Islet of Langerhans (tissue), 1 donor: ENCODE measurements around the gene QPCTL.
"Not testable (repeated sequence)": the region's sequence is repeated elsewhere in the genome, so short reads cannot be mapped to it uniquely, and the experiment has no call there.

ENCODE experiments used
- FAIRE-seq: peaks from one replicate; lab custom pipeline; 2011; peaks lifted over from hg19 to GRCh38; lab: Jason Lieb, UNC

The QPCTL gene

DNA sequence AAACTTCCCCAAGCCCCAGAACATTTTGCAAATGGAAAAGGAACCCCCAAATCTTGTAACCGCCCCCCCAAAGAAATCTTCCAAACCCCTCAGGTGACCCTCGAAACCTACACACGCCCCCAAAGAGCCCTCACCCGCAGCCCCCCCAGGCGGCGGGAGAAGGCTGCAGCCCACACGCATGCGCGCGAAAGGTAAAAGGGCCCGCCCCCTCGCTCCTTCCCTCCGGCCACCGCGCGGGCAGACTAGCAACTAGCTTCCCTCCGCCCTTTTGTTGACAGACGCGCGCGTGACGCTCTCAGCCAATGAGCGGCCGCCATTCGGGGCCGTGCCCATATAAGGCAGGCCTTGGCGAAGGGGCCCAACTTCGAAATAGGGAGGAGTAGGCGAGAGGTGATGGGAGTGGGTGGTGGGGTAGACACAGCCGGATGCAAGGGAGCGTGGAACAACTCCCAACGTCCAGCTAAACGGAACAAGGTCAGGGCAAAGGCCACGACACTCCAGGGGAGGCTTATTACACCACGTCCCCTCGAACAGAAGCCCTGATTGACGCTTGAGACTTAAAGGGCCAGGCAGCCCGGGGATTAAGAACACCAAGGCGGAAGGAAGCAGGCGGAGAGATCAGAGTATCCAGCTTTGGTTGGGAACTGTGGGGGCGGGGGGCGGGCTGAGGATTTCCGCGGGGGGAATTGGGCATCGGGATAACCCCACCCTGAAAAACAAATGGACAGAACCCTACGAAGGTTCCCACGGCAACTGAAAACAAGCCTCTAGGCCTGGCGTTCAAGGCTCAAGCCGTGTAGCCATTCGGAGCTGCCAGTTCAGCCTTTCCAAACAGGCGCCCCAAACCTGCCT lies 24.9 kb downstream of the QPCTL start:
- peak; percentile 81 for FAIRE-seq

DNA sequence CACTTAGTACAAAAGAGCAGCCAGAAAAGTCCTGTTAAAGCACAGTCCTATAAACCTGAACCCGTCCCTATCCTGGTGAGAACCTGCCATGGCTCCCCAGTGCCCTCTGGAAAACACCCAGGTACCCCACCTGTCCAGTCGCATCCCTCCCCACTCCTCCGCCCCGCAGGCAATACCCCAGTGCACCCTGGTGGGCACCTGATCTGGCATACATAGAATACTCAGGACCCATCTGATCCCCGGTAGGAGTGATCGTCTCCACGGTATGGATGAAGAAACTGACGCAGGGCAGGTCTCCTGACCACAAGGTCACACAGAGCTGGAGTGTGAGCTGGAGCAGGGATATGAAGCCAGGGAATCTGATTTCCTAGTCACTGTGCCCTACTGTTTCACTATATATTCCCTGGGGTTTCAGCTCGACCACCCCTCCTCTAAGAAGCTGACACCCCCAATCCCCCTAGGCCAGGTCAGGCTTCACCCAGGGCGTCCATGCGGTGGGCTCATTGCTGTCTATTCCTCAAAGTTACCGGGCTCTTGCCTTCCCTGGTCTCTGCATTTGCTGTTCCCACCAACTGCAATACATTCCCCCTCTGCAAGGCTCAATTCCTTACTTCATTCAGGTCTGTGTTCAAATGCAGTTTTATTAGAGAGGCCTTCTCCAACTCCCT lies 25.7 kb downstream of the QPCTL start:
- FAIRE-seq, result no peak

DNA sequence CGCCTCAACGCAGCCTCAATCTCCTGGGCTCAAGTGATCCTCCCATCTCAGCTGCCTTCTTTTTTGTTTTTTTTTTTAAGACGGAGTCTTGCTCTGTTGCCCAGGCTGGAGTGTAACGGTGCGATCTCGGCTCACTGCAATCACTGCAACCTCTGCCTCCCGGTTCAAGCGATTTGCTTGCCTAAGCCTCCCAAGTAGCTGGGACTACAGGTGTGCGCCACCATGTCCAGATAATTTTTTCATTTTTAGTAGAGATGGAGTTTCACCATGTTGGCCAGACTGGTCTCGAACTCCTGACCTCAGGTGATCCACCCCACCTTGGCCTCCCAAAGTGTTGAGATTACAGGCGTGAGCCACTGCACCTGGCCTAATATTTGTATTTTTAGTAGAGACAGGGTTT lies 27.6 kb downstream of the QPCTL start:
- not testable (repeated sequence) for FAIRE-seq

DNA sequence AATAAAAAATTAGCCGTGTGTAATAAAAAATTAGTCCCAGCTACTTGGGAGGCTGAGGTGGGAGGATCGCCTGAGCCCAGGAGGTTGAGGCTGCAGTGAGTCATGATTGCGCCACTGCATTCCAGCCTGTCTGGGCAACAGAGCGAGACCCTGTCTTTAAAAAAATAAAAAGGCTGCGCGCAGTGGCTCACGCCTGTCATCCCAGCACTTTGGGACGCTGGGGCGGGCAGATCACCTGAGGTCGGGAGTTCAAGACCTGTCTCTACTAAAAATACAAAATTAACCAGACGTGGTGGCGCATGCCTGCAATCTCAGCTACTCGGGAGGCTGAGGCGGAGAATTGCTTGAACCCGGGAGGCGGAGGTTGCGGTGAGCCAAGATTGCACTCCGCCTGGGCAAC lies 36.2 kb downstream of the QPCTL start:
- not testable (repeated sequence) for FAIRE-seq

DNA sequence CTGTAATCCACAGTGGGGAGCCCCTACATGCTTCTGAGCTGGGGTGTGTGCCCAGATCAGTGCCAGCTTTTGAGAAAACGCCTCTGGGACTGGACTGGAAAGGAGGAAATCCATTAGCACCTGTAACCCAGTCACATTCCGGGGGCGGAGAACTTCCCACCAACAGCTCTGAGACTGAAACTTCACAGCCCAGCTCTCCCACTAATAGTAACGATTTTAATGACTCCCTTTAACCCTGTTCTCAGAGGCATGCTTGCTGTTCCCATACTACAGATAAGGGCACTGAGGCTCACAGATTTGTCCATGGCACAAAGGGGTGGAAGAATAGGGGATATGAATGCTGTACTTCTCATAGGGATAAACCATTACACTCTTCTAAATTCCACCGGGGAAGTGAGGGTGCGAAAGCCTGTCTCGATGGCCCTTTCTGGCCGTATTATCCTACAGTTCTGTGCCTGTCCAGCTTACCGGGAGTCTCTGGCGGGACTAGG lies 37.4 kb downstream of the QPCTL start:
- no peak for FAIRE-seq

DNA sequence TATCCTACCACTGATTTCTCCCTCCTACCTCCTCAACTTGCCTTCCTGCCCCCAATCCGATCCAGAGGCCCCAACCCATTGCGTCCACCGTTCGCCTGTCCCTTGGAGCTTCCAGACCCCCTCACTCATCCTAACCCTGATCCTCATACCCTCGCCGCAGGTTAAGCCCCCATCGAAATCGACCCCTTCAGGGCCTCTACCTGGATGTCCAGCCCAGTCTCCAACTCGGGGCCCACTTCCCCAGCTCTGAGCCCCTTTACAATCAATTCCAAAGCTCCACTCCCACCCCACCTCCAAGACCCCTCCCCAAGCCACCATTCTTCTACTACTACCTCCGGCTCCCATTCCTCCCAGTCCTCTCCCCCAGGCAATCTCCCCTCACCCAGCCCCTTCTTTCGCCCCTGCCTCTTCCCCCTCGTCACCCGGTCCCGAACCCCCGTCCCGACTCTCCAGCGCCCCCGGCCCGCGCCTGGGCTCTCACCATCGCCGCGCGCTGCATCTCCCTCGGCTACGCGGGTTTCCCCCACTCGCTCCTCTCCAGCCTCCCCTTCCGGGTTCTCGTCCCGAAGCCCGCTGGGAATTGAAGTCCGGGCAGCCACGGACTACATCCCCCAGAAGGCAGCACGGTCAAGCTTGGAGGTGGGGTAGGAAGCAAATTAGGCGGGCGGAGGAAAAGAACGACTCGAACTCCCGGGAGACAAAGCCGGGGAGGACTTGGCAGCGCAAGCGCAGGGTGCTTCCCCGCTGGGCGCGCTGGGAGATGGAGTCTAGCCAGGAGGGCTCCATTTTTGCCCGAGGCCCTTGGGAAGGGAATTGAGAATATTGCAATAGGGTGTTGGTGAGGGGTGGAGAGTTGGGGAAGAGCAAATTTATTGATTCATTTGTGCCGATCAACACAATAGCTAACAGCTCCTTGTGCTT lies 38.2 kb downstream of the QPCTL start, which contains the start of gene FBXO46:
Gene FBXO46, minus strand, starts transcription at position 529 of the 921 bp plus-strand sequence. CDS start 17,401 bp downstream, outside the sequence.
- peak; percentile 93 for FAIRE-seq

DNA sequence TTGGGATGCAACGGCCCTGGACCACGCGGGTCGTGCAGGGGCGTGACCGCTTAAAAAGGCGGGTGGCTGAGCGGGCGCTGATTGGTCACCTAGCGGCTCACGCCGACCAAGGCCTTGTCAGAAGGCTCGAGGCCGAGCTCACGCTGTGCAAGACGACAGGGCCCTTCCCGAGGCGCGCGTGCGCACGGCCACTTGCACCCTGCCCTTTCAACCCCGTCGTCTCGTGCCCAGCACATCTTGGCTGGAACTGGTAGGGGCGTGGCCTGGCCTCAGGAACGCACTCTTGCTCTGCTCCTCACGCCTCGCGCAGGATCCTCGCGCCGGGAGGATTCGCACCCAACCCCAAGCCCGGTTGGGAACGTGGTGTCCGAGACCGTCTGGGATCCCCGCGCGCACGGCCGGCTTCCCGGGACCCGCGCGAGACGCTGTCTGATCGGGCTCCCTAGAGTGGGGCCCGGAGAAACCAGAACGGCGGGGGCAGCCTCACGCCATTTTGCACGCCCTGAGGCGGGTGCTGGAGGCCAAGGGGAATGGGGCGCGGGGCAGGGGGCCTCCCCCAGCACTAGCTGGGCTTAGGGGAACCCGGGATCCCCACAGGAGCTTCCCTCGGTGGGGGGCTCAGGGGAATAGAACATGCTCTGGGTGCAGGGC lies 40.8 kb downstream of the QPCTL start, which contains the start of gene MEIOSIN:
Gene MEIOSIN, plus strand, starts transcription at position 280 of the 651 bp plus-strand sequence. CDS start 1,938 bp downstream, outside the sequence.
- no peak for FAIRE-seq

DNA sequence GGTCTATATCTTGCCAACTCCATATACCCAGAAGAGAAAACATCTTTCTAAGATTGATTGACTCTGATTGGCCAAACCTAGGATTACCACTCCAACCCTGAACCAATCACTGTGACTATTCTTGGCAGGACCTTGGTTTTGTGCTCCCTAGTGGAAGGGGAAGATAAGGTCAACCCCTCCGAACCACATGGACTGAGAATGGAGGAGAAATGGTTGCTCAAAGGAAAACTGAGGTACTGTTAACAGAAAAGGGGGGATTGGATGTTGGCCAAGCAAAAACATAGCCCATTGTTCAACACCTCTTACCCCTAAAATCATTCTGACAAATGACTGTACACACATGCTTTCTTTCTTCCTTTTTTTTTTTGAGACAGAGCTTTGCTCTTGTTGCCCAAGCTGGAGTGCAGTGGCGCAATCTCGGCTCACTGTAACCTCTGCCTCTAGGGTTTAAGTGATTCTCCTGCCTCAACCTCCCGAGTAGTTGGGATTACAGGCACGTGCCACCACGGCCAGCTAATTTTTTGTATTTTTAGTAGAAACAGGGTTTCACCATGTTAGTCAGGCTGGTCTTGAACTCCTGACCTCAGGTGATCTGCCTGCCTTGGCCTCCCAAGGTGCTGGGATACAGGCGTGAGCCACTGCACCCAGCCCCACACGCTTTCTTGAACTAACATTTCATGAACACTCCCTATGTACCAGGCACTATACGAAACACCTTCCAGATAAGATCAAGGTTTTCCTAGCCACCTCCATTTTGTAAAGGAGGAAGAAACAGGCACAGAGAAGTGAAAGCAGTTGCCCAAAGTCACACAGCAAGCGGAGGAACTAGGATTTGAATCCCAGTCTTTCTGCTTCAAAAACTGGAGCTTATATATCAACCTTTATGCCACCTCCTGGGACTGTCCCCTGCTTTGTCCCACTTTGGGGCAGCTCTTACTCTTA lies 47.3 kb downstream of the QPCTL start:
- FAIRE-seq, result no peak

DNA sequence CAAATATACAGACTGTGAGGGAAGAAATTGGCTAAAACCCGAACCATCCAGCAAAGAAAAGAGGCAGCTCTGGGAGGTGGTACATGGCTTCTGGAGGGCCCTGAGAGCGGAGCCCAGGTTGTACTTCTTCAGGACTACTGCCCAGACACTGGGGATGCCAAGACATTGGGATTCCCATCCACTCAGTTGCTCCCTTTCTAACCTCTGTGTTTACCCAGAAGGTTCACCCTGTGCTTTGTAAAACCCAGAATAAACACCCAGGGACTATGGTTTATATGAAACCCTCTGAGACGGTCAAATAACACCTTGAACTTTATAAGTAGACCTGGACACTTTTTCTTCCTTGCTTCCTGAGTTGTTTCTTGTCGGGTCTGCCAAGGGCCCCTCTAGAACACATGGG lies 50.5 kb downstream of the QPCTL start:
- no peak for FAIRE-seq

DNA sequence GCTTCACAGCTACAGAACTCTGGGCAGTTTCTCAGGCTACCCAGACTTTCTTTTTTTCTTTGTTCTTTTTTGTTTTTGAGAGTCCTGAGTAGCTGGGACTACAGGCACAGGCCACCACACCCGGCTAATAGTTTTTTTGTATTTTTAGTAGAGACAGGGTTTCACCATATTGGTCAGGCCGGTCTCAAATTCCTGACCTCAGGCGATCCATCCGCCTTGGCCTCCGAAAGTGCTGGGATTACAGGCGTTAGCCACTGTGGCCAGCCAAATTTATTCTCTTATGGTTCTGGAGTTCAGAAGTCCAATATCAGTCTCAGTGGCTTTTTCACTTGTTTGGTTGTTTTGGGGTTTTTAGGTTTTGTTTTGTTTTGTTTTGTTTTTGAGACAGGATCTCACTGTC lies 53.1 kb downstream of the QPCTL start:
- FAIRE-seq, result no peak

DNA sequence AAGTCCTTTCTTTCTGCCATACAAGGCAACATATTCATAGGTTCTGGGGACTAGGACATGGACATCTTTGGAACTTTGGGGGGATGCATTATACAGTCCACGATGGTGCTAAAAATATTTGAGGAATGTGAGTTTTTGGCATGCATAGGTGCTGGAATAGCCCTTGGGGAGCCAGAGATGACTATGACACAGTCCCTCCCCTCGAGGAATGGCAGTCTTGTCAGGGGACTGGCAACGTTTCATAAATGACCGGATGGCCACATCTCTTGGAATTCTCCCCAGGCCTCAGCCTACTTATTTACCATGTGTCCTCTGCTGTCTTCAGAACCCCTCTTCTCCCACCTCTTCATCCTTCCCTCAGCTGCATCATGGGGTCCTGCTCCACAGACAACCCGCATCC lies 54.4 kb downstream of the QPCTL start:
- no peak for FAIRE-seq

DNA sequence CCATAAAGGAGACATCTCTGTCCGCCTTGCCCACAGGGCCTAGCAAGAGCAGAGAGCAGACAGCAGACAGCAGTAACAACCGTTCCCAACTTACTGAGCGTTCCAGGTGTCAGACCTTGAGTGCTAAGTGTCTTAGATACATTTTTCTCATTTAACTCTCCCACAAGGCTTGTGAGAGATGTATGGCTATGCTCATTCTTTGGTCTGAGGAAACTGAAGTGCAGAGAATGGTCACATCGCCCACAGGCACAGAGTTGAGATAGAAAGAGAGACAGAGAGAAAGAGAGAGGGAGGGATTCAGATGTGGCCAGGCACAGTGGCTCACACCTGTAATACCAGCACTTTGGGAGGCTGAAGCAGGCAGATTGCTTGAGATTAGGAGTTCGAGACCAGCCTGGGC lies 55.0 kb downstream of the QPCTL start:
- no peak for FAIRE-seq

DNA sequence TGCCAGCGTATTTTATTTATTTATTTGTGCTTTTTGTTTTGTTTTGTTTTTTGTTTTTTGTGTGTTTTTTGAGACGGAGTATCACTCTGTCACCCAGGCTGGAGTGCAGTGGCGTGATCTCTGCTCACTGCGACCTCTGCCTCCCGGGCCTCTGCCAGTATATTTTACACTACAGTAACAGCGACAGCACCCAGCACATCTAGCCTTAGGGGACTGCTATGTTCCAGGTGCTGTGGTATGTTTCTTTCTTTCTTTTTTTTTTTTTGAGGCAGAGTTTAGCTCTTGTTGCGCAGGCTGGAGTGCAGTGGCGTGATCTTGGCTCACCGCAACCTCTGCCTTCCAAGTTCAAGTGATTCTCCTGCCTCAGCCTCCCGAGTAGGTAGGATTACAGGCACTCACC lies 59.0 kb downstream of the QPCTL start:
- not testable (repeated sequence) for FAIRE-seq

DNA sequence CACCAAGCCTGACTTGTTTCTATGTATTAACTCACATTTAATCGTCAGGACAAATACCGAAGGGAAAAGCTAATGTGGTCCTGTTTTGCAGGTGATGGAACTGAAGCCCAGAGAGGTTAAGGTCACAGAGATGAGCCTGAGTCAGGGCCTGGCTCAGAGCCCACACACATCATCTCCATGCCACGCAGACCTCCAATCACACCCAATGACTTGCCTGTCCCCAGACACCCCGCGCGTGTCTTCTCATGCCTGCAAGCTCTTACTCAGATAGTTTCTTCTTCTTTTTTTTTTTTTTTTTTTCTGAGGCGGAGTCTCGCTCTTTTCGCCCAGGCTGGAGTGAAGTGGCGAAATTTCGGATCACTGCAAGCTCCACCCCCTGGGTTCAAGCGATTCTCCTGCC lies 60.2 kb downstream of the QPCTL start:
- FAIRE-seq, result no peak

DNA sequence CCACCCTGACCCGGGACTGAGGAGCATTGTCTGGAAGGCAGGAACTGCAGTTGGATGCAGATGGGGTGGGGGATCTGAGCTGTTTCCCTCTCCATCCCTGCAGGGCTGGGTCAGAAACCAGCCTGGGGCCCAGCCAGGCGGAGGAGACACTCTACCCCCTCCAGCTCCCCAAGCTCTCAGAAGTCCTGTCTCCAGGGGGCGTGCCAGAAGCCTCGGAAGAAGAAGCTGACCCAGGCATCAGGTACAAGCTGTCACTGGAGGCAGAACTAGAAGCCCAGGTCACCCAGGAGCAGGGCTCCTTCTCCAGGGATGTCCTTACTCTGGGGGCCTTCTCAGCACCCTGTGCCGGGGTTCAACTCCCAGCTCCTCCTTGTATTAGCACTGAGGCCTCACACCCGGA lies 61.1 kb downstream of the QPCTL start:
- FAIRE-seq, result no peak
